Neural crest cell (in vitro differentiated cells): Measurements from ENCODE around the gene PLIN4. TPM values are rescaled to one million over a fixed set of nuclear protein-coding genes. Genes with fewer than 3 reads are reported as not detected.
A peak's percentile ranks its signal among the peaks of the same experiment; 100 is the strongest.

Experiments used
- DNase-seq: peaks from one replicate; pipeline ENCODE4 v3.0.0; 2021; ENCODE audit warnings: low read depth, mixed read lengths, low spot score
- H3K27ac Mint-ChIP-seq: one replicate; pipeline ENCODE4 v1.8.0; 2021; ENCODE audit warnings: mild to moderate bottlenecking, mixed read lengths; ENCODE audit not compliant: unreplicated experiment
- H3K27me3 Mint-ChIP-seq: 2 replicates; pipeline ENCODE4 v1.8.0; 2021; ENCODE audit warnings: low read depth, mild to moderate bottlenecking, mixed read lengths
- H3K36me3 Mint-ChIP-seq: 2 replicates; pipeline ENCODE4 v1.8.0; 2021; ENCODE audit warnings: low read depth, mild to moderate bottlenecking, mixed read lengths
- H3K4me1 Mint-ChIP-seq: 2 replicates; pipeline ENCODE4 v1.8.0; 2021; ENCODE audit warnings: mixed read lengths
- H3K4me3 Mint-ChIP-seq: one replicate; pipeline ENCODE4 v1.8.0; 2021; ENCODE audit warnings: mild to moderate bottlenecking, mixed read lengths
- H3K9me3 Mint-ChIP-seq: 2 replicates; pipeline ENCODE4 v1.8.0; 2021; ENCODE audit warnings: mixed read lengths
- total RNA-seq: library from RNA; stranded (reverse); gene quantifications from 2 replicates; pipeline ENCODE4 v1.2.1, GENCODE V29; 2021
- TF ChIP-seq, protein P1 (sequence below): fragments of 200-600 bp; sonication (generic); conservative IDR thresholded peaks from 2 replicates; pipeline ENCODE4 v1.5.0; 2021; ENCODE audit warnings: antibody characterized with exemption, mild to moderate bottlenecking

Gene PLIN4
- total RNA-seq, 1 donor from 2014 or later, result 0.47 TPM

DNA sequence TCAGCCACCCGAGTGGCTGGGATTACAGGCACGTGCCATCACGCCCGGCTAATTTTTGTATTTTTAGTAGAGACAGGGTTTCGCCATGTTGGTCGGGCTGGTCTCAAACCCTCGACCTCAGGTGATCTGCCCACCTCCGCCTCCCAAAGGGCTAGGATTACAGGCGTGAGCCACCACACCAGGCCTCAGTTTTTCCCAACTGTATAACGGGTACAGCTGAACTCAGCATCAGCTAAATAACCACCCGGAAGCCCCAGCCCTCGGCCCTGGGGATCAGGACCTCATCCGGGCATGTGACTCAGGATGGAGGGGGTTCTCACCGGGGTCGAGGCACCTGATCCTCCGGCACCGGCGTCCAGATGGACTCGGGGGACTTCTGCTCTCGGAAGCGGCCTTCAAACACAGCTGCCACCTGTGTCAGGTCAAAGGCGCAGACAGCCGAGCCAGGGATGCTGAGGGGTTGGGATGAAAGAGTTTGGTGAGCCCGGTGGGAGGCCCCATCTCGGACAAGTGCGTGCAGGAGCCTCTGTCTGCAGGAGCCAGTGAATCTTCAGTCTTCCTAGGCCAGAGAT is 32.3 kb upstream of the PLIN4 start:
- Mint-ChIP-seq H3K9me3 (peaks cover 5% of the 10 kb centered on the region), H3K36me3 (peaks cover 12% of the 10 kb centered on the region), H3K4me3 (no peak overlapping the region), H3K27ac (no peak overlapping the region), H3K4me1 (no peaks in the 10 kb centered on the region), H3K27me3 (no peaks in the 10 kb centered on the region)
- TF ChIP-seq, protein P1, sequence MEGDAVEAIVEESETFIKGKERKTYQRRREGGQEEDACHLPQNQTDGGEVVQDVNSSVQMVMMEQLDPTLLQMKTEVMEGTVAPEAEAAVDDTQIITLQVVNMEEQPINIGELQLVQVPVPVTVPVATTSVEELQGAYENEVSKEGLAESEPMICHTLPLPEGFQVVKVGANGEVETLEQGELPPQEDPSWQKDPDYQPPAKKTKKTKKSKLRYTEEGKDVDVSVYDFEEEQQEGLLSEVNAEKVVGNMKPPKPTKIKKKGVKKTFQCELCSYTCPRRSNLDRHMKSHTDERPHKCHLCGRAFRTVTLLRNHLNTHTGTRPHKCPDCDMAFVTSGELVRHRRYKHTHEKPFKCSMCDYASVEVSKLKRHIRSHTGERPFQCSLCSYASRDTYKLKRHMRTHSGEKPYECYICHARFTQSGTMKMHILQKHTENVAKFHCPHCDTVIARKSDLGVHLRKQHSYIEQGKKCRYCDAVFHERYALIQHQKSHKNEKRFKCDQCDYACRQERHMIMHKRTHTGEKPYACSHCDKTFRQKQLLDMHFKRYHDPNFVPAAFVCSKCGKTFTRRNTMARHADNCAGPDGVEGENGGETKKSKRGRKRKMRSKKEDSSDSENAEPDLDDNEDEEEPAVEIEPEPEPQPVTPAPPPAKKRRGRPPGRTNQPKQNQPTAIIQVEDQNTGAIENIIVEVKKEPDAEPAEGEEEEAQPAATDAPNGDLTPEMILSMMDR, result no peak
- DNase-seq, result no peak

DNA sequence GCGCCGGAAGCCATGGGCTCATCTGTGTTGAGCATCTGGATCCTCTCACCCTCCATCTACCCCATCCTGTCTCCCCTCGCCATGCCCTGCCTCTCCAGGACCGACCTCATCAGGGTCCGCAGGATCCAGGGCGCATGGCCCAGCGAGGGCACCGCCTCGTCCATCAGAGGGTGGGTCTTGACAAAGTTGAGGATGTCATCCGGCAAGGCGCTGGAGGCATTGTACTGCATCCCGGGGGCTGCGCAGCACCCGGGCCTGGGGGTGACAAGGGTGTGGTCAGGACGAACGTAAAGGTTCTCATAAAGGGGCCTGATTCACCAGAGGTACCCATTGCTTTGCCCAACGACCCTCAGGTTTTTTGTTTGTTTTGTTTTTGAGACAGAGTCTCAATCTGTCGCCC is 31.7 kb upstream of the PLIN4 start:
- no peaks in the 10 kb centered on the region for H3K4me1 Mint-ChIP-seq
- H3K36me3 Mint-ChIP-seq, result peaks cover 12% of the 10 kb centered on the region
- H3K27ac Mint-ChIP-seq, result no peak overlapping the region
- no peak overlapping the region for H3K4me3 Mint-ChIP-seq
- TF ChIP-seq, protein P1, result no peak
- no peaks in the 10 kb centered on the region for H3K27me3 Mint-ChIP-seq
- no peak for DNase-seq
- H3K9me3 Mint-ChIP-seq, result peaks cover 5% of the 10 kb centered on the region

DNA sequence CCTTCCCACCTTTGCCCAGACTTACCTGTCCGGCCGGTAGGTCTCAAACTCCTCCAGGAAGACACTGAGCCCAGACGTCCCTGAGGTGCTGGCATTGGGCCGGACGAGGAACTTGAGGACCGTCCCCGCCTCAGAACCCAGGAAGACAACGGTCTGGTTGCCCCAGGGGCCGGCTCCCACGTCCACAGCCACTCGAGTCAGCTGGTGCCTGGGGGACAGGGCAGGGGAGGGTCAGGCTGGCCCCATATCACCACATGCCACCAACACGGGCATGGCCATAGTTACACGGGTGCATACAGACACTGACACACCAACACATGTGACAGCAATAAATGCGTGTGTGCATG is 29.9 kb upstream of the PLIN4 start:
- no peaks in the 10 kb centered on the region for H3K4me1 Mint-ChIP-seq
- no peak for DNase-seq
- no peaks in the 10 kb centered on the region for H3K27me3 Mint-ChIP-seq
- no peak overlapping the region for H3K4me3 Mint-ChIP-seq
- peaks cover 5% of the 10 kb centered on the region for H3K9me3 Mint-ChIP-seq
- TF ChIP-seq, protein P1, result no peak
- H3K27ac Mint-ChIP-seq, result no peak overlapping the region
- peaks cover 5% of the 10 kb centered on the region for H3K36me3 Mint-ChIP-seq

DNA sequence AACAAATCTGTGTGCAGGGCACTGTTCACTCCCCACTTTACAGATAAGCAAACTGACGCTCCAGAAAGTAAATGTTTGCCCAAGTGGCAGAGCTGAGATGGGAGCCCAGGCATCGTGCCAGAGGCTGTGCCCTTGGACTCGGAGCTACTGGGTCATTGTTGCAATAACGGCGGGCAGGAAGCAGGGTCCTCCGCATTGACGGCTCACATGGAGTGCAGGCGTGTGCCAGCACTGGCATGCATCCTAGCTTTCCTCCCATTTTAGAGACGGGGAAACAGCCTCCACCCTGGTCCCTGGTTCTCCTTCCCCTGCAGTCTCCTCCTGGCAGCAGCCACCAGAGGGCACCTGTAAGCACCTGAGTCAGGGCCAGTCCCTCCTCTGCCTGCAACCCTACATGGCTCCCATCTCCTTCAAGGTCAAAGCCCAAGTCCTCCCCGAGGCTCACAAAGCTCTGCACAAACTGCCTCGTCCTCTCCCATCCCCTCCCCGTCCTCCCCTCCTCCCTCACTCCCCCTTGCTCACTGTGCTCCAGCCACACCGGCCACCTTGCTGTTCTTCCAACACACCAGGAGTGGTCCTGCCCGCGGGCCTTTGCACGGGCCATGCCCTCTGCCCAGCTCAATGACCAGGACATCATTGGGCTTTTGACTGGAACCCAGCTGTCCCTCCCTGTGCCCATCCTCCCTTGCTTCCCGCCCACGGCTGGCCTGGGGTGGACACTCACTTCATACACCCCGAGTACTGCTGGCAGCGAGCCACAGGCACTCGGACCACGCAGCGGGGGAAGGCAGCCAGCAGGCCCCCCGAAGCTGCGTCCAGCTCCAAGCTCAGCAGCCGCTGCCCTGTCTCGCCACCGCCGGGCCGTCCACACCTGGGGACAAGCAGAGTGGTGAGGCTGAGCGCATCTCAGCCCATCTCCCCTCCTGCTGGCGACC is 29.3 kb upstream of the PLIN4 start:
- TF ChIP-seq, protein P1, result peak; percentile 32
- Mint-ChIP-seq H3K4me3 (no peak overlapping the region), H3K27ac (no peak overlapping the region), H3K36me3 (no peaks in the 10 kb centered on the region), H3K4me1 (no peaks in the 10 kb centered on the region), H3K9me3 (no peaks in the 10 kb centered on the region), H3K27me3 (no peaks in the 10 kb centered on the region)
- DNase-seq, result no peak

DNA sequence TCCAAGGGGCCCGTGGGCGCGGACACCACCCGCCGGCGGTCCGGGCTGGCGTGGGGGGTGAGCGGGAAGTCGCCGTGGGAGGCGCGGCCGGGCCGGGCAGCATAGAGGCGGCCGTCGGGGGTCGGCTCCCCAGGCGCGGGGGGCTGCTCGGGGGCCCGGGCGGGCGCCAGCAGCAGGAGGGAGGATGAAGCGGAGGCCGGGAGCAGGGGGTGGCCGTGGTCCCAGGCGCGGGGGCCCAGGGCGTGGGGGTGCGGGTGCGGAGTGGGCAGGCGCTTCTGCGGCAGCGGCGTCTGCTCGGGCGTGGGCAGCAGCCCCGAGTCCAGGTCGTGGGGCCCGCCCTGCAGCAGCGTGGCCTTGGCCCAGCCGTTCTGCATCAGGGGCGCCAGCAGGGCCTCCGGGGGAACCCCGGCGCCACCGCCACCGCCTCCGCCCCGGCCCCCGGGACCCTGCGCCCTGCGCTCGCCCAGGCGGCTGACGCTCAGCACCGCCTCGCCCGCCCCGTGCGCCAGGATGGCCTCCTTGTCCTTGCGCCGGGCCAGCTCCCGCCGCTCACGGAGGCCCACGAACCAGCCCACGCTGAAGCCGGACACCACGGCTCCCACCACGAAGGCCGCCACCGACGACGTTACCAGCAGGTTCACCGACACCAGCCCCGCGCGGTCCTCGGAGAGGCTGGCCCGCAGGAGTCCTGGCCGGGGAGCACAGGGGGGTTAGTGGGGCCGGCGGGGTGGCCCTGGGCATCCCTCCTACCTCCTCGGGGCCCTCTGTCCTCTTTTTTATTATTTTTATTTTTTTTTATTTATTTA is 25.8 kb upstream of the PLIN4 start:
- Mint-ChIP-seq H3K27ac (no peak overlapping the region), H3K4me3 (no peak overlapping the region), H3K27me3 (no peaks in the 10 kb centered on the region), H3K36me3 (no peaks in the 10 kb centered on the region), H3K4me1 (peaks cover 5% of the 10 kb centered on the region), H3K9me3 (no peaks in the 10 kb centered on the region)
- no peak for DNase-seq
- TF ChIP-seq, protein P1, result no peak
